ENCODE measurements around the gene TRERF1.

Gene TRERF1

GRCh38 chr6:42243046-42243445 lies 208.7 kb downstream of the TRERF1 start:
- Histone ChIP-seq H3K79me2 (ENCODE audit: insufficient read depth, low read length) (no peaks in the 10 kb centered on the region), H3K36me3 (ENCODE audit: low read length) (no peaks in the 10 kb centered on the region), H4K20me1 (ENCODE audit: low read depth, low read length) (no peaks in the 10 kb centered on the region), H3K9ac (ENCODE audit: low read length) (no peak overlapping the region), H3K4me2 (ENCODE audit: low read depth, low read length, poor library complexity, severe bottlenecking) (no peak overlapping the region), H3K9me3 (ENCODE audit: insufficient read depth, low read length) (no peaks in the 10 kb centered on the region), H3K4me3 (ENCODE audit: insufficient read depth, low read length, poor library complexity, severe bottlenecking) (no peak overlapping the region), H3K9me2 (replicated peaks; ENCODE audit: insufficient read depth, low read length) (no peaks in the 10 kb centered on the region), H3F3A (ENCODE audit: insufficient read depth) (no peaks in the 10 kb centered on the region), H2AFZ (ENCODE audit: low read depth, low read length, severe bottlenecking) (no peak overlapping the region), H3K27ac (ENCODE audit: low read depth, low read length) (no peak overlapping the region), H3K27me3 (ENCODE audit: low read length) (no peaks in the 10 kb centered on the region)
- no peak for TF ChIP-seq CTCF (IDR thresholded peaks at IDR 0.05; ENCODE audit: insufficient read depth, low read length, poor library complexity, severe bottlenecking)
- TF ChIP-seq EZH2phosphoT487 (conservative IDR thresholded peaks at IDR 0.05; ENCODE audit: low read length), result no peak

- no peak overlapping the region for H3K4me2 ChIP-seq (ENCODE audit: low read depth, low read length, poor library complexity, severe bottlenecking)
- no peaks in the 10 kb centered on the region for H3K9me3 ChIP-seq (ENCODE audit: insufficient read depth, low read length)
- H3K27me3 ChIP-seq (ENCODE audit: low read length), result no peaks in the 10 kb centered on the region
- no peak overlapping the region for H3K27ac ChIP-seq (ENCODE audit: low read depth, low read length)
- no peak overlapping the region for H2AFZ ChIP-seq (ENCODE audit: low read depth, low read length, severe bottlenecking)
- no peaks in the 10 kb centered on the region for H3K36me3 ChIP-seq (ENCODE audit: low read length)
- no peak overlapping the region for H3K9ac ChIP-seq (ENCODE audit: low read length)
- H3F3A ChIP-seq (ENCODE audit: insufficient read depth), result no peaks in the 10 kb centered on the region
- no peak for TF ChIP-seq CTCF (IDR thresholded peaks at IDR 0.05; ENCODE audit: insufficient read depth, low read length, poor library complexity, severe bottlenecking)
- TF ChIP-seq EZH2phosphoT487 (conservative IDR thresholded peaks at IDR 0.05; ENCODE audit: low read length), result no peak
- H3K9me2 ChIP-seq (replicated peaks; ENCODE audit: insufficient read depth, low read length), result no peaks in the 10 kb centered on the region
- H3K4me3 ChIP-seq (ENCODE audit: insufficient read depth, low read length, poor library complexity, severe bottlenecking), result no peak overlapping the region
- H3K79me2 ChIP-seq (ENCODE audit: insufficient read depth, low read length), result no peaks in the 10 kb centered on the region
- H4K20me1 ChIP-seq (ENCODE audit: low read depth, low read length), result no peaks in the 10 kb centered on the region
Observed at GRCh38 chr6:42241915-42242314, 209.8 kb downstream of the TRERF1 start.

- Histone ChIP-seq H3K9me2 (replicated peaks; ENCODE audit: insufficient read depth, low read length) (no peaks in the 10 kb centered on the region), H3K36me3 (ENCODE audit: low read length) (no peaks in the 10 kb centered on the region), H3K27me3 (ENCODE audit: low read length) (no peaks in the 10 kb centered on the region), H3F3A (ENCODE audit: insufficient read depth) (no peaks in the 10 kb centered on the region), H3K9ac (ENCODE audit: low read length) (no peak overlapping the region), H3K4me2 (ENCODE audit: low read depth, low read length, poor library complexity, severe bottlenecking) (no peak overlapping the region), H2AFZ (ENCODE audit: low read depth, low read length, severe bottlenecking) (no peak overlapping the region), H3K79me2 (ENCODE audit: insufficient read depth, low read length) (no peaks in the 10 kb centered on the region), H3K27ac (ENCODE audit: low read depth, low read length) (no peak overlapping the region), H3K9me3 (ENCODE audit: insufficient read depth, low read length) (no peaks in the 10 kb centered on the region), H3K4me3 (ENCODE audit: insufficient read depth, low read length, poor library complexity, severe bottlenecking) (no peak overlapping the region), H4K20me1 (ENCODE audit: low read depth, low read length) (no peaks in the 10 kb centered on the region)
- TF ChIP-seq CTCF (IDR thresholded peaks at IDR 0.05; ENCODE audit: insufficient read depth, low read length, poor library complexity, severe bottlenecking) (no peak), EZH2phosphoT487 (conservative IDR thresholded peaks at IDR 0.05; ENCODE audit: low read length) (no peak)
Observed at GRCh38 chr6:42239736-42240375, 211.9 kb downstream of the TRERF1 start.
